ENCODE results near the gene PDIK1L. TPM values are rescaled to one million over a fixed set of nuclear protein-coding genes. Genes with fewer than 3 reads are reported as not detected.

PDIK1L gene
- total and polyA plus RNA-seq, 9 of the 15 experiments (the other 6 are each of a cell fraction or from before 2014, with no cell fraction given) = 12.8 to 30.2 (median 21.5) TPM

- TF ChIP-seq ZZZ3 (IDR thresholded peaks at IDR 0.05) = no peak
- no peak for TF ChIP-seq CREB3L1 (IDR thresholded peaks at IDR 0.05; ENCODE audit: borderline replicate concordance, low read depth)
- TF ChIP-seq ZNF644 (tag; IDR thresholded peaks at IDR 0.05; ENCODE audit: low read depth) = no peak
- 0 out of 2 replicates have a peak, but pooled peaks have one; percentile 63 for TF ChIP-seq ZNF12 (CRISPR knock-in tag; IDR thresholded peaks at IDR 0.05)
- TF ChIP-seq PHF8 (IDR thresholded peaks at IDR 0.05; ENCODE audit: borderline replicate concordance, low read length) = no peak
- no peak for TF ChIP-seq MAFG (tag; conservative IDR thresholded peaks at IDR 0.05)
- TF ChIP-seq NR2C2 (CRISPR knock-in tag; IDR thresholded peaks at IDR 0.05) = no peak
- TF ChIP-seq NR2C2 (tag; IDR thresholded peaks at IDR 0.05) = no peak
- no peak for TF ChIP-seq ETV5 (CRISPR knock-in tag; IDR thresholded peaks at IDR 0.05; ENCODE audit: low read depth)
- no peak for TF ChIP-seq E2F5 (CRISPR knock-in tag; IDR thresholded peaks at IDR 0.05)
- TF ChIP-seq TRIM25 (IDR thresholded peaks at IDR 0.05; ENCODE audit: borderline replicate concordance) = no peak
- TF ChIP-seq ZNF445 (CRISPR knock-in tag; IDR thresholded peaks at IDR 0.05; ENCODE audit: low read depth) = no peak
- TF ChIP-seq DIDO1 (tag; IDR thresholded peaks at IDR 0.05; ENCODE audit: low read depth) = no peak
These were observed 57.6 kb downstream of the PDIK1L start (continued) for GRCh38 chr1:26169198-26169554.
